ENCODE results near the gene WDR7.

Gene WDR7

GRCh38 chr18:57054891-57055290, 403.7 kb downstream of the WDR7 start:
- TF ChIP-seq, protein P1, sequence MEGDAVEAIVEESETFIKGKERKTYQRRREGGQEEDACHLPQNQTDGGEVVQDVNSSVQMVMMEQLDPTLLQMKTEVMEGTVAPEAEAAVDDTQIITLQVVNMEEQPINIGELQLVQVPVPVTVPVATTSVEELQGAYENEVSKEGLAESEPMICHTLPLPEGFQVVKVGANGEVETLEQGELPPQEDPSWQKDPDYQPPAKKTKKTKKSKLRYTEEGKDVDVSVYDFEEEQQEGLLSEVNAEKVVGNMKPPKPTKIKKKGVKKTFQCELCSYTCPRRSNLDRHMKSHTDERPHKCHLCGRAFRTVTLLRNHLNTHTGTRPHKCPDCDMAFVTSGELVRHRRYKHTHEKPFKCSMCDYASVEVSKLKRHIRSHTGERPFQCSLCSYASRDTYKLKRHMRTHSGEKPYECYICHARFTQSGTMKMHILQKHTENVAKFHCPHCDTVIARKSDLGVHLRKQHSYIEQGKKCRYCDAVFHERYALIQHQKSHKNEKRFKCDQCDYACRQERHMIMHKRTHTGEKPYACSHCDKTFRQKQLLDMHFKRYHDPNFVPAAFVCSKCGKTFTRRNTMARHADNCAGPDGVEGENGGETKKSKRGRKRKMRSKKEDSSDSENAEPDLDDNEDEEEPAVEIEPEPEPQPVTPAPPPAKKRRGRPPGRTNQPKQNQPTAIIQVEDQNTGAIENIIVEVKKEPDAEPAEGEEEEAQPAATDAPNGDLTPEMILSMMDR (IDR thresholded peaks at IDR 0.05; ENCODE audit: low read depth, low read length): no peak
- in situ Hi-C loops (cut with HindIII; ENCODE audit: low sequenced_read_pairs): no loop called here
- H3K4me3 ChIP-seq (ENCODE audit: low read depth, low read length): no peak overlapping the region
- DNase-seq (ENCODE audit: low read depth, low spot score): no peak

DNA sequence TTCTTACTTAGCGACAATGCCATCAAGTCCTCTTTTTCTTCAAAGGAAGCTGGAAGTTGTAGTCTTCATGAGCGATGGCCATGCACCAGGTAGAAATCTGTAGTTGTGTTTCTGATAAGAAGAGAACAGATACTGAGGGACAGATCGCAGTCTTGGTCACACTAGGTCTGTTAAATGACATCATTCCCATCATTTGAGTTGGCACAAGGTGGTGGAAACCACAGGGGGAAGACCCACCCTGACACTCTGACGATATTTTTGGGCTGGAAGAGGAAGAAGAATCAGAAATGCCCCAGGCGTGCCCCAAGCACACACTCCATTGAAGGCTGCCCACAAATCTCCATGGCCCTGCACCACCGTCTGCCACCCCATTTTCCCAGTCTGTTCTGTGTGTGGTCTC, 406.7 kb downstream of the WDR7 start:
- TF ChIP-seq, protein P1 (IDR thresholded peaks at IDR 0.05; ENCODE audit: low read depth, low read length): no peak
- DNase-seq (ENCODE audit: low read depth, low spot score): no peak
- in situ Hi-C loops (cut with HindIII; ENCODE audit: low sequenced_read_pairs): no loop called here
- no peak overlapping the region for H3K4me3 ChIP-seq (ENCODE audit: low read depth, low read length)

- TF ChIP-seq, protein P1 (IDR thresholded peaks at IDR 0.05; ENCODE audit: low read depth, low read length): no peak
- DNase-seq (ENCODE audit: low read depth, low spot score): no peak
- no peak overlapping the region for H3K4me3 ChIP-seq (ENCODE audit: low read depth, low read length)
- in situ Hi-C loops (cut with HindIII; ENCODE audit: low sequenced_read_pairs): no loop called here
Observed at GRCh38 chr18:57058734-57059133, 407.6 kb downstream of the WDR7 start.

- in situ Hi-C loops (cut with HindIII; ENCODE audit: low sequenced_read_pairs): no loop called here
- TF ChIP-seq, protein P1 (IDR thresholded peaks at IDR 0.05; ENCODE audit: low read depth, low read length): no peak
- no peak for DNase-seq (ENCODE audit: low read depth, low spot score)
- H3K4me3 ChIP-seq (ENCODE audit: low read depth, low read length): no peak overlapping the region
Observed at GRCh38 chr18:57059366-57059765, 408.2 kb downstream of the WDR7 start.

GRCh38 chr18:57060814-57061213, 409.7 kb downstream of the WDR7 start:
- DNase-seq (ENCODE audit: low read depth, low spot score): no peak
- H3K4me3 ChIP-seq (ENCODE audit: low read depth, low read length): no peak overlapping the region
- in situ Hi-C loops (cut with HindIII; ENCODE audit: low sequenced_read_pairs): no loop called here
- TF ChIP-seq, protein P1 (IDR thresholded peaks at IDR 0.05; ENCODE audit: low read depth, low read length): no peak

DNA sequence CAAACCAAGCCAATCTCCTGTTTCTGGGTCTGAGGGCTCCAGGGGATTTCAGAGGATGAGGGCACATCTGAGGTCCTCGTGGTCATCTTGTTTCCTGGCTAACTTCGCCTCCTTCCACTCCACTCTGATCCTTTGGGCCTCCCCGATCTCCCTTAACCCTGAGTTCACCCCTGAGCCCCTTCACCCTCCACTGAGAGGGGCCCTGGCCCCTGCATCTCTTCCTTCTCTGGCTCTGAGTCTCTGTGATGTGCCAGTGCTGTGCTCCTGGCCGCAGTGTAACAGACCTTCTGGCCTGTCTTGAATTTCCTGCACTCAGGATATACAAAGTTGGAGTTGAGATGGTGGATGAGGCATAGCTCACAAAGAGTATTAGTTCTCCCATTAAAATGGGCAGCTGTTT, 411.0 kb downstream of the WDR7 start:
- TF ChIP-seq, protein P1 (IDR thresholded peaks at IDR 0.05; ENCODE audit: low read depth, low read length): no peak
- H3K4me3 ChIP-seq (ENCODE audit: low read depth, low read length): no peak overlapping the region
- no peak for DNase-seq (ENCODE audit: low read depth, low spot score)
- in situ Hi-C loops (cut with HindIII; ENCODE audit: low sequenced_read_pairs): no loop called here

DNA sequence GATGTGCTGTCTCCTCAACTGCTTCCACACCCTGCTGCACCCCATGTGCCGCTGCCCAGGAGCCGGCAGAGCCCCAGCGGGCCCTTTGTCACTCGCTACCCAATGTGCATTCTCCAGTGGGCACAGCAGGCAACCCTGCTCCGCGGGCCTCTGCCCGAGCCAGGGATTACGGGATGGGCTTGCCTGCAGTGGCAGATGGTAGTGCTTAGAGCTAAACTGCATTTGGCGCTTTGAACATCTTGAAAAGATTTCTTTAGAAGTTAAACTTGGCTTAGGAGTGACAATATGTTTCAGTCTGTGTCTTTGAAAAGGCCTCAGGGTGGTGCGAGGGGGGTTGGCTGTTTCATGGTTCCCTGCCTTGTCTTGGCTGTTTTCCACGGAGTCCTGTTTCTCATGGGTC, 411.7 kb downstream of the WDR7 start:
- in situ Hi-C loops (cut with HindIII; ENCODE audit: low sequenced_read_pairs): no loop called here
- DNase-seq (ENCODE audit: low read depth, low spot score): no peak
- TF ChIP-seq, protein P1 (IDR thresholded peaks at IDR 0.05; ENCODE audit: low read depth, low read length): no peak
- H3K4me3 ChIP-seq (ENCODE audit: low read depth, low read length): no peak overlapping the region

All from astrocyte of the spinal cord (primary cell).